IMR-90 (cell line): ENCODE results near the gene SMARCA2.

ENCODE experiments used
- BHLHE40 ChIP-seq: fragments of 150-350 bp; IDR thresholded peaks from 2 replicates; pipeline ENCODE4 v1.6.1; 2016; ENCODE audit warnings: mild to moderate bottlenecking, low read depth, low read length
- CHD1 ChIP-seq: IDR thresholded peaks from 2 replicates; pipeline ENCODE4 v1.6.1; 2012; ENCODE audit warnings: low read depth, low read length, improper control_type of control experiment
- CTCF ChIP-seq: conservative IDR thresholded peaks from 2 replicates; pipeline ENCODE4 v1.5.1; 2012; ENCODE audit warnings: mild to moderate bottlenecking, low read depth, low read length, improper control_type of control experiment
- MAZ ChIP-seq: IDR thresholded peaks from 2 replicates; pipeline ENCODE4 v1.6.1; 2012; ENCODE audit warnings: low read depth, mild to moderate bottlenecking, low read length, improper control_type of control experiment, moderate library complexity, borderline replicate concordance
- MXI1 ChIP-seq: IDR thresholded peaks from 2 replicates; pipeline ENCODE4 v1.6.1; 2012; ENCODE audit warnings: low read depth, mild to moderate bottlenecking, low read length, moderate library complexity, borderline replicate concordance
- POLR2A ChIP-seq: IDR thresholded peaks from 2 replicates; pipeline ENCODE4 v1.6.1; 2012; ENCODE audit warnings: mild to moderate bottlenecking, low read depth, low read length
- RAD21 ChIP-seq: IDR thresholded peaks from 2 replicates; pipeline ENCODE4 v1.6.1; 2012; ENCODE audit warnings: low read length, improper control_type of control experiment
- RCOR1 ChIP-seq: IDR thresholded peaks from 2 replicates; pipeline ENCODE4 v1.6.1; 2012; ENCODE audit warnings: mild to moderate bottlenecking, low read length, improper control_type of control experiment; ENCODE audit not compliant: insufficient replicate concordance
- RFX5 ChIP-seq: IDR thresholded peaks from 2 replicates; pipeline ENCODE4 v1.8.0; 2012; ENCODE audit warnings: low read depth, mild to moderate bottlenecking, low read length, moderate library complexity
- USF2 ChIP-seq: fragments of 150-350 bp; IDR thresholded peaks from 2 replicates; pipeline ENCODE4 v1.6.1; 2017; ENCODE audit warnings: mild to moderate bottlenecking, antibody characterized with exemption, low read length, low read depth

GRCh38 chr9:1989500-1989899 is 25.6 kb upstream of the SMARCA2 start:
- TF ChIP-seq RCOR1, result no peak
- no peak for TF ChIP-seq POLR2A
- TF ChIP-seq RAD21, result no peak
- TF ChIP-seq RFX5, result no peak
- TF ChIP-seq USF2, result no peak
- TF ChIP-seq CTCF, result no peak
- TF ChIP-seq MAZ, result no peak
- TF ChIP-seq CHD1, result no peak
- no peak for TF ChIP-seq BHLHE40
- no peak for TF ChIP-seq MXI1
